HG02759 (cell line): Measurements from ENCODE around the gene SLC43A3.
A peak's percentile ranks its signal among the peaks of the same experiment; 100 is the strongest.
"Not testable (repeated sequence)": the region's sequence is repeated elsewhere in the genome, so short reads cannot be mapped to it uniquely, and the experiment has no call there.

Experiments
- ATAC-seq: cut with Tn5 transposase; IDR thresholded peaks from one replicate; pipeline ENCODE4 v1.9.1; 2021; ENCODE audit warnings: mild to moderate bottlenecking, moderate library complexity; ENCODE audit not compliant: unreplicated experiment

Gene SLC43A3

DNA sequence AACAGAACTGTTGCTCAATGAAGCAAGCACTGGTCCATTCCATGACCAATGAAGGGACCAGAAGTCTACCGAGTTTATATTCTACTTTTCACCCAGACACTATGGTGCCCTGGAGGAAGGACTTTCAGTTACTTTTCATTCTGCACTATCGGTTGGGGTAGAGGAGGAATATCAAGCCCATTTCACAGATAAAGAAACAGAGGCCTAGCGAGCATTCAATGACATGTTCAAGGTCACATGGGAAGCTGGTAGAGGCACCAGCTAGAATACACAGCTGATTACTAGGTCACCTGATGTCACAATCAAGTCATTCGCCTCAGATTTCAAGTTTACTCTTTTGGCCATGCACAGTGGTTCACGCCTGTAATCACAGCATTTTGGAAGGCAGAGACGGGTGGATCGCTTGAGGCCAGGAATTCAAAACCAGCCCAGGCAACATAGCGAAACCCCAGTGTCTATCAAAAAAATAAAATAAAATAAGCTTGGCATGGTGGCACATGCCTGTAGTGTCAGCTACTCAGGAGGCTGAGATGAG is 18.9 kb downstream of the SLC43A3 start:
- ATAC-seq, result no peak

- no peak for ATAC-seq
These were observed 19.7 kb downstream of the SLC43A3 start for GRCh38 chr11:57407010-57407920.

GRCh38 chr11:57406337-57406904 is 20.5 kb downstream of the SLC43A3 start:
- peak; percentile 92 for ATAC-seq

GRCh38 chr11:57405271-57405860 is 21.6 kb downstream of the SLC43A3 start:
- ATAC-seq, result no peak

DNA sequence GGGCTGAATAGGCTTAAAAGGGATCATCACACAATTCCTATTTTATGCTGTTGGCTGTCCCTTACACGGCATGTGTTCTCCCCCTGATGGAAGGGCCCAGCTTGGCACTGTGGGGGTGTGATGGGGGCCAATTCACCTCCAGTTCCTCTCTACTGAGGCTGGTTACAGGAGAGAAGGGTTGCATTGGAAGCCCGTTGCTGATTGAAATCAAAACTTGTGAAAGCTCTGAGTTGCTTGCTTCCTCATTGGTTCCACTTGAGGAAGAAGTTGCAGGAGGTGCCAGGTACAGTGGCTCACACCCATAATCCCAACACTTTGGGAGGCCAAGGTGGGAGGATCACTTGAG is 23.1 kb downstream of the SLC43A3 start:
- no peak for ATAC-seq

GRCh38 chr11:57403003-57403801 is 23.7 kb downstream of the SLC43A3 start:
- not testable (repeated sequence) for ATAC-seq

GRCh38 chr11:57402188-57403002 is 24.5 kb downstream of the SLC43A3 start:
- no peak for ATAC-seq

DNA sequence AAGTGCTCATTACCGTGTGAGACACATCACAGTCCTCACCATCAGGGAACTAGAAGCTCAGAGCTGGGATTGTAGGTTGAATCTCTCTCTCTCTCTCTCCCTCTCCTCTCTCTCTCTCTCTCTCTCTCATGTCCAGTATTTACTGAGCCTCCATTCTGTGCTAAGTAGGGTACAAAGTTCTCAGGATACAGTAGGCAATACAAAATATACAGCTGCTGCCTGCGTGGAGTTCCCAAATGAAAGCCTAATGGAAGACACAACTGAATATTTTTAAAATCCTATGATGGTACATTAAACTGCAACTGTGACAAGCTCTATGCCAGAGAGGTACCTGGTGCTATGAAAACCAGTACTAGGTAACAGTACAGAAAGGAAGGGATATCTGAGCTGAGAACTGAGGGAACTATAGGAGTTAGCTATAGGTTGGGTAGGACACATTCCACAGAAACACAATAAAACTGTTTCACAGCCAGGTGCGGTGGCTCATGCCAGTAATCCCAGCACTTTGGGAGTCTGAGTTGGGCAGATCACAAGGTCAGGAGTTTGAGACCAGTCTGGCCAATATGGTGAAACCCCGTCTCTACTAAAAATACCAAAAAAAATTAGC is 26.8 kb downstream of the SLC43A3 start:
- ATAC-seq, result no peak

- ATAC-seq, result no peak
These were observed 27.7 kb downstream of the SLC43A3 start for GRCh38 chr11:57399221-57399620.

DNA sequence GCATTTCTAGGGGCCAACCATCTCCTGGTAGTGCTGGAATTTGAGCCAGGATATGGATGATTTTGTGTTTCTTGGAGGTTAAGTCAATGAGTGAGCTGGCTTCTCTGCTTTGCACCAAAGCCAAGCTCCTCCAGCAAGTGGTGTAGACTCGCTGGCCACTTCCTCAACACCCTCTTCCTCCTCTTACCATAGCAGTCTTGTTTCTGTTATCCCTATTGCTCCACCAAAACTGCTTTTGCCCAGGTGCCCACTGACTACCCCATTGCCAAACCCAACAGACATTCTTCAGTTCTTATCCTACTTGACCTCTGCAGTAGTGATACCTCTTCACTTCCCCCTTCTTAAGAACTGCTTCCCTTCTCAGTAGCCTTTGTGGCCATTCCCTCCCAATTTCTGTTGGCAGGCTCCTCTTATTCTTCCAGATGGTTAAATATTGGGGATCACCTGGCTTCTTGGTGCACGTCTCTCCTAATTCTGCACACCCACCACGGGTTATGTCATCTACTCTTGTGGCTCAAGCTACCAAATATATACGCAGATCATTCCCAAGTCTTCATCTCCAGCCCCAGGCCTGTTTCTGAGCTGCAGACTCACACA is 29.4 kb downstream of the SLC43A3 start:
- no peak for ATAC-seq

- no peak for ATAC-seq
These were observed 30.2 kb downstream of the SLC43A3 start for GRCh38 chr11:57396744-57397143.

DNA sequence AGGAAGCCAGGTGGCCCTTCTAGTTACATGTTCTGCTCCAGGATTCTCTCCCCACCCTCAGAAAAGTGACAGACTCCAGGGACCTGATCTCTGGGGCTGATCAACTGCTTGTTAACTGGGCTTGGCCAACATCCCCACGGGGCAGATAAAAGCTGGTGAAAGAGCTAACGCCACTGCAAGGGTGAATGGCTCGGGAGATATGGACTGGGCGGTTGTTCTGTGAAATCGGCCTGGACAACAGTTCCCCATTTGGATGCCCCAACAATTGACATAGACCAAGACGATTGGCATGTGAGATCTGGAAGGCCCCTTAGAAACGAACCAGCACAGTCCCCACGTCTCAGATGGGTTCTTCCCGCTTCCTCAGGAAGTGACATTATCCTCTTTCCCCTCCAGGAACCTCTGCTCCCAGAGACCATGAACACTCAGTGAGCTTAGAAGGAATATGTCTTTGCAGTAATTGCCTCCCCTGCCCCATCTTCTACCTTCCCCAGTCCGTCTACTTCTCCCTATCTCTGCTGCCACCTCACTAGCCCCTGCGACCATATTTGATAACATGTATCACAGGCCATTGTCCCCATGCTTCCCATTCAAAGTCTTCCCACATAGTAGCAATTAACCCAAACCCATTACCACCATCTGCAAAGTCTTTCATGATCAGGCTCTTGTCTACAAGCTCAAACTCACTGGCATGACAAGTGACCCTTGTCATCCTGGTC is 30.9 kb downstream of the SLC43A3 start:
- ATAC-seq, result no peak

- ATAC-seq, result no peak
These were observed 32.5 kb downstream of the SLC43A3 start for GRCh38 chr11:57394203-57394965.

DNA sequence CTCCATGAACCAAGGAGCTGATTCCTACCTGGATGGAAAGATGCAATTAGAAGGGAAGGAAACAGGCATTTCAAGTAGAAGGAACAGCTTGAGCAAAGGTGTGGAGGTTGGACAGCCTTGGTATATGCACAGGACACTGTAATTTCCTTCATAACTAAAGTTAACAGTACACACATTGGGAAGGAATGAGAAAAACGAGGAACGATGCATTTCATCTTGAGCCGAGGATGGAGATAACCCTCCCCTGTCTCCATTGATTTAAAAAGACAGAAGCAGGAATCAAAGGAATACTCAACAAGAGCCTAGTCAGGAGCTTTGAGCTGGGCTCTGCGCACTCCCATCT is 34.2 kb downstream of the SLC43A3 start:
- ATAC-seq, result no peak

DNA sequence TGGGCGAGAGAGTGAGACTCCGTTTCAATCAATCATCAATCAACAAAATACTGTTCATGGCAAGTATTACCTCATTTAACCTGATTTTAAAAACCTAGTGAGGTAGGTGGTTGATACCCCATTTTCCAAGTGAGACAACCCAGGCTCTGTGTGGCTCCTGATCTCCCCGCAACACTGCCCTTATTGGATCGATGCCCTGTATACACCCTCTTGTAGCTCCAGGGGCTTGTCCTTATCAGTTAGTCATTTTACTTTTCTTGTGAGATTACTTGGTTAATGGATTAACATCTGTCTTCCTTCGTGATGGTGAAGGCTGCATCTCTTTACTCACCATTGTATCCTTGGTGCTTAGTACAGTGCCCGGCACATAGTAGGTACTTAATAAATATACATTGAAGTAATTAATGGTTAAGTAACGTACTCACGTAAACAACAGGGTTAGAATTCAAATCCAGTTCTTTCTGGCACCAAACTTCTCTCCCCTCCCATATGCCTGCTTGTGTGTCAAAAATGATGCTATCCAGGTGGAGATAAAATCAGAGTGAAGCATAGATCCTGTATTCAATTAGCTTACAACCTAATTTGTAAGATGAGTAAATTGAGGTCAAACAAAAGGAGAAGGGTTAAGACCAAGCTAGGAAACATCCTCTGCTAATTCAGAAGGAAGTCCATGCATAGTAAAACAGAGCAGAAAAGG is 34.7 kb downstream of the SLC43A3 start:
- ATAC-seq, result no peak

DNA sequence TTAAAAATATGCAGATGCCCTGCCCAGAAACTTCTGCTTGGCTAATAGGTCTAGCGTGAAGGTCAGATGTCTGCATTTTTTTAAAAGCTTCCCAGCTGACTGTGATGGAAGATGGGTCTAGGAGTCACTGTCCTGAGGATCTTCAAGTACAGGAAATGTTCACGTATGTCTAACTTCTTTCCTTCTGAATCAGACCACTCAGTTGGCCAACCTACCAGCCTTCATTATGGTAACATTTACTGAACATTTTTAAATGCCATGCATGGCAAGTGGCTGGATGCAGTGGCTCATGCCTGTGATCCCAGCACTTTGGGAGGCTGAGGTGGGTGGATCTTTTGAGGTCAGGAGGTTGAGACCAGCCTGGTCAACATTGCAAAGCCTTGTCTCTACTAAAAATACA is 35.4 kb downstream of the SLC43A3 start:
- no peak for ATAC-seq

- ATAC-seq, result no peak
These were observed 35.8 kb downstream of the SLC43A3 start for GRCh38 chr11:57391111-57391510.

DNA sequence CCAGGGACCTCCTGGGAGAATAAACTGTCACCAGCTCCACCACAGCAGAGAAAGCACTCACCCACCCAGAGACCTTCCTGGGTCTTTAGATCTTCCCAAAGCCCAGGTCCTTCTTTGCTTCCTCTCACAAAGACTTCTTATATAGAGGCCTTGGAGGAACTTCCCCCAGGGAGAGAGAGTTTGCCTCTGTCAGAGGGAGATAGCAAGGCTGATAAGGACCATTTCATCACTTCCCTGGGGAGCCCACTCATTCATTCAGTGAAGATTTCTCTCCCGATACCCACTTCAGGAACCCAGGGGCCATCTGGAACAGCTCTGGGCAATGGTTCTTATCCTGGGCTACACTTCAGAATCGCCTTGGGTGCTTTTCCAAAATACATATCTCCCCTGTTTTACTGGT is 36.4 kb downstream of the SLC43A3 start, which contains the start of gene PRG2:
PRG2 (minus strand) TSS at position 116 of the 400 bp plus-strand sequence. CDS start 706 bp downstream, outside the sequence.
- no peak for ATAC-seq
